Mucosa of stomach (tissue), 1 donor: ENCODE measurements around the gene ZDHHC15.
"Not testable (repeated sequence)": the region's sequence is repeated elsewhere in the genome, so short reads cannot be mapped to it uniquely, and the experiment has no call there.

Source experiments
- H3K27me3 ChIP-seq: one replicate; pipeline ENCODE4 v1.7.0; 2013; ENCODE audit warnings: mild to moderate bottlenecking, low read length; ENCODE audit not compliant: control insufficient read depth, insufficient read depth
- H3K36me3 ChIP-seq: one replicate; pipeline ENCODE4 v1.7.0; 2013; ENCODE audit warnings: low read length; ENCODE audit not compliant: control insufficient read depth, insufficient read depth
- H3K4me1 ChIP-seq: one replicate; pipeline ENCODE4 v1.7.0; 2013; ENCODE audit warnings: mild to moderate bottlenecking, low read length; ENCODE audit not compliant: control insufficient read depth, insufficient read depth
- H3K4me3 ChIP-seq: one replicate; pipeline ENCODE4 v1.7.0; 2013; ENCODE audit warnings: low read length
- H3K9ac ChIP-seq: one replicate; pipeline ENCODE4 v1.7.0; 2013; ENCODE audit warnings: mild to moderate bottlenecking, low read length, moderate library complexity
- H3K9me3 ChIP-seq: one replicate; pipeline ENCODE4 v1.7.0; 2013; ENCODE audit warnings: mild to moderate bottlenecking, low read length, moderate library complexity; ENCODE audit not compliant: control insufficient read depth
- donor health status: Pancreatic carcinoma.

Gene ZDHHC15

DNA sequence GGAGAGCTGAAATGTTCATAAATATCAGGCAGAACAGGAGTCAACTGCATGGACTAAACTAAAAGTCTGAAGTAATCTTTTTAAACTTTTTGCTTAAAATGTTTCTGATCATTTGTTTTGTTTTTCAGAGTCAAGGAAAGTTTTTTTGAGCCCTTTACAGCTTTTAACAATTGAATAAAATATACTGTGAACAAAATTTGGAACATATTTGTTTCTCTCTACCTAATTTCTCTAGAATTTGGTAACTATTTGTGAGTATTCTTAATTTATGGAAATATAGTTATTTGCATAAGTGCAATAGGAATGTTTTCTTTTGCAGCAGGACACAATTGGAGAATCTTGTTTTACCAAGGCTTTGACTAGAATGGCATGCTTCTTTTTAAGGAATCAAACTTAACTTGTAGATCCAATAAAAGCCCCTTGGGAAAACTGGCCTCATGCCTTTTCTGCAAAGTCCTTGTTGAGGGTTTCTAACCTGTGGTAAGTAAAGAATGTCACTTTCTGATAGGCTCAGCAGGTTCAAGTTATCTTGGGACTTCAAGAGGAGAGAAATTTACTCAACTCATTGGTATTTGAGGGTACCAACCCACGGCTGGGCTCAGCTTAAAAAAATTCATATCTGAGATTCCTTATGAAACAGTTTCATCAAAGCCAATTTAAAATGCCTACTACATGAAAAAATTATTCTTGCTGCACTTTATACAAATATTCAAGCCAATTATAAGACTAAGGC lies 157.4 kb downstream of the ZDHHC15 start:
- H3K4me3 ChIP-seq = no peak overlapping the region
- no peaks in the 10 kb centered on the region for H3K36me3 ChIP-seq
- H3K9ac ChIP-seq = no peak overlapping the region
- no peaks in the 10 kb centered on the region for H3K9me3 ChIP-seq
- no peaks in the 10 kb centered on the region for H3K4me1 ChIP-seq
- no peaks in the 10 kb centered on the region for H3K27me3 ChIP-seq

- no peak overlapping the region for H3K9ac ChIP-seq
- no peaks in the 10 kb centered on the region for H3K27me3 ChIP-seq
- H3K4me3 ChIP-seq = no peak overlapping the region
- no peaks in the 10 kb centered on the region for H3K4me1 ChIP-seq
- no peaks in the 10 kb centered on the region for H3K9me3 ChIP-seq
- no peaks in the 10 kb centered on the region for H3K36me3 ChIP-seq
Measured at GRCh38 chrX:75361788-75362187, 161.0 kb downstream of the ZDHHC15 start.

- H3K9me3 ChIP-seq, H3K27me3 ChIP-seq, H3K4me3 ChIP-seq, H3K4me1 ChIP-seq, H3K36me3 ChIP-seq, H3K9ac ChIP-seq: not testable (repeated sequence)
Measured at GRCh38 chrX:75348601-75349000, 174.2 kb downstream of the ZDHHC15 start.

DNA sequence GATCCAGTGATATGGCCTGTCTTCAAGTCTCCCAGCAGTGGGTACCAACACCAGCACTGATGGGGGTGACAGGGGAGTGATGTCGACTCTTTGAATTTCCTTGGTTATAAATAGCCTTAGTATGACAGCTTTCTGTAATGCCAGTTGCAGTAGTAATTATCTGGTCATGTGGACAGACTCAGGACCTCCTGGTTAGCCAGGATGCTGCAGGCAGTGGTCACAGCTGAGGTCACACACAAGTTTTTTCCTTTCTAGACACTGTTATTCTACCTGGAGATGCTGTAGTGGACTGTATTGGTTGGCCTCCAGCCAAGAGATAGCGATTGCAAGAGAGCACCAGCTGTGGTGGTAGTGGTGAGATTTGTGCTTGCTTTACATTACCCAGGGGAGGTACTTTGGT lies 185.3 kb downstream of the ZDHHC15 start:
- Histone ChIP-seq H3K9ac (no peak overlapping the region), H3K4me1 (no peaks in the 10 kb centered on the region), H3K9me3 (no peaks in the 10 kb centered on the region), H3K36me3 (no peaks in the 10 kb centered on the region), H3K4me3 (no peak overlapping the region), H3K27me3 (no peaks in the 10 kb centered on the region)

DNA sequence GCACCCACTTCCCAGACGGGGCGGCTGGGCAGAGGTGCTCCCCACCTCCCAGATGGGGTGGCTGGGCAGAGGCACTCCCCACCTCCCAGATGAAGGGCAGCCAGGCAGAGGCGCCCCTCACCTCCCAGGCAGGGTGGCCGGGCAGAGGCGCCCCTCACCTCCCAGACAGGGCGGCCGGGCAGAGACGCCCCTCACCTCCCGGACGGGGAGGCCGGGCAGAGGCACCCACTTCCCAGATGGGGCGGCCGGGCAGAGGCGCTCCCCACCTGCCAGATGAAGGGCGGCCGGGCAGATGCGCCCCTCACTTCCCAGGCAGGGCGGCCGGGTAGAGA lies 187.7 kb downstream of the ZDHHC15 start:
- H3K9me3 ChIP-seq = no peaks in the 10 kb centered on the region
- H3K4me3 ChIP-seq = no peak overlapping the region
- no peaks in the 10 kb centered on the region for H3K36me3 ChIP-seq
- H3K4me1 ChIP-seq = no peaks in the 10 kb centered on the region
- no peak overlapping the region for H3K9ac ChIP-seq
- H3K27me3 ChIP-seq = no peaks in the 10 kb centered on the region

DNA sequence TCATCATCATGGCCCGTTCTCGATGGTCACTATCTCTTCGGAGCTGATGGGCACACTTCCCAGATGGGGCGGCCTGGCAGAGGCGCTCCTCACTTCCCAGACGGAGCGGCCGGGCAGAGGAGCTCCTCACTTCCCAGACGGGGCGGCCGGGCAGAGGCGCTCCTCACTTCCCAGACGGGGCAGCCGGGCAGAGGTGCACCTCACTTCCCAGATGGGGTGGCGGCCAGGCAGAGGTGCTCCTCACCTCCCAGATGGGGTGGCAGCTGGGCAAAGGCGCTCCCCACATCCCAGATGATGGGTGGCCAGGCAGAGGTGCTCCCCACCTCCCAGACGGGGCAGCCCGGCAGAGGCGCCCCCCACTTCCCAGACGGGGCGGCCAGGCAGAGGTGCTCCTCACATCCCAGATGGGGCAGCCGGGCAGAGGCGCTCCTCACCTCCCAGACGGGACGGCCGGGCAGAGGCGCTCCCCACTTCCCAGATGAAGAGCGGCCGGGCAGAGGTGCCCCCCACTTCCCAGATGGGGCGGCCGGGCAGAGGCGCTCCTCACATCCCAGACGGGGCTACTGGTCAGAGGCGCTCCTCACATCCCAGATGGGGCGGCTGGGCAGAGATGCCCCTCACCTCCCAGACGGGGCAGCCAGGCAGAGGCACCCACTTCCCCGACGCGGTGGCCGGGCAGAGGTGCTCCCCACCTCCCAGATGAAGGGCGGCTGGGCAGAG lies 188.3 kb downstream of the ZDHHC15 start:
- not testable (repeated sequence) for H3K9me3 ChIP-seq, H3K36me3 ChIP-seq, H3K27me3 ChIP-seq

GRCh38 chrX:75327607-75328006 lies 195.2 kb downstream of the ZDHHC15 start:
- H3K4me3 ChIP-seq = no peak overlapping the region
- no peaks in the 10 kb centered on the region for H3K36me3 ChIP-seq
- no peaks in the 10 kb centered on the region for H3K27me3 ChIP-seq
- no peaks in the 10 kb centered on the region for H3K4me1 ChIP-seq
- no peaks in the 10 kb centered on the region for H3K9me3 ChIP-seq
- no peak overlapping the region for H3K9ac ChIP-seq

More for the DNA sequence above, 188.3 kb downstream of the ZDHHC15 start:
- H3K4me1 ChIP-seq, H3K9ac ChIP-seq, H3K4me3 ChIP-seq: not testable (repeated sequence)
